Uterus (tissue), 2 donors: ENCODE results near the gene STIM2.

Experiments used
- CTCF ChIP-seq, 4 experiments: fragments of 200-600 bp in 2 of 4; fragments of 450-650 bp in 2 of 4; sonication (generic) in 2 of 4; IDR thresholded peaks; one replicate each; pipeline ENCODE4 v1.5.1; 2016 to 2019; ENCODE audit warnings: antibody characterized with exemption in 4 of 4, mild to moderate bottlenecking in 2 of 4, moderate library complexity in 1 of 4
- POLR2A ChIP-seq, 2 donors: fragments of 450-650 bp; IDR thresholded peaks; one replicate each; pipeline ENCODE4 v1.6.1; 2016; ENCODE audit warnings: antibody characterized with exemption in 2 of 2, mild to moderate bottlenecking in 1 of 2, moderate library complexity in 1 of 2

- TF ChIP-seq CTCF (IDR thresholded peaks at IDR 0.05) (no peak), POLR2A (IDR thresholded peaks at IDR 0.05) (no peak)
These were observed 36.0 kb upstream of the STIM2 start for GRCh38 chr4:26824667-26825066.
